Measurements from ENCODE around the gene GAS6.

GRCh38 chr13:113897966-113898365 is 34.1 kb upstream of the GAS6 start:
- TF ChIP-seq CTCF (tag by site-specific recombination; IDR thresholded peaks at IDR 0.05) (no peak), TSHZ1 (tag by site-specific recombination; IDR thresholded peaks at IDR 0.05; ENCODE audit: borderline replicate concordance) (no peak), HIC1 (tag by site-specific recombination; IDR thresholded peaks at IDR 0.05) (no peak), OVOL3 (tag by site-specific recombination; IDR thresholded peaks at IDR 0.05) (no peak)

All from HEK293 (cell line).